Measurements from ENCODE around the gene ZNRD2. TPM values are rescaled to one million over a fixed set of nuclear protein-coding genes. Genes with fewer than 3 reads are reported as not detected.
A peak's percentile ranks its signal among the peaks of the same experiment; 100 is the strongest.

The ZNRD2 gene
- total RNA-seq, 1 experiment from 2014 or later = 66.8 TPM

DNA sequence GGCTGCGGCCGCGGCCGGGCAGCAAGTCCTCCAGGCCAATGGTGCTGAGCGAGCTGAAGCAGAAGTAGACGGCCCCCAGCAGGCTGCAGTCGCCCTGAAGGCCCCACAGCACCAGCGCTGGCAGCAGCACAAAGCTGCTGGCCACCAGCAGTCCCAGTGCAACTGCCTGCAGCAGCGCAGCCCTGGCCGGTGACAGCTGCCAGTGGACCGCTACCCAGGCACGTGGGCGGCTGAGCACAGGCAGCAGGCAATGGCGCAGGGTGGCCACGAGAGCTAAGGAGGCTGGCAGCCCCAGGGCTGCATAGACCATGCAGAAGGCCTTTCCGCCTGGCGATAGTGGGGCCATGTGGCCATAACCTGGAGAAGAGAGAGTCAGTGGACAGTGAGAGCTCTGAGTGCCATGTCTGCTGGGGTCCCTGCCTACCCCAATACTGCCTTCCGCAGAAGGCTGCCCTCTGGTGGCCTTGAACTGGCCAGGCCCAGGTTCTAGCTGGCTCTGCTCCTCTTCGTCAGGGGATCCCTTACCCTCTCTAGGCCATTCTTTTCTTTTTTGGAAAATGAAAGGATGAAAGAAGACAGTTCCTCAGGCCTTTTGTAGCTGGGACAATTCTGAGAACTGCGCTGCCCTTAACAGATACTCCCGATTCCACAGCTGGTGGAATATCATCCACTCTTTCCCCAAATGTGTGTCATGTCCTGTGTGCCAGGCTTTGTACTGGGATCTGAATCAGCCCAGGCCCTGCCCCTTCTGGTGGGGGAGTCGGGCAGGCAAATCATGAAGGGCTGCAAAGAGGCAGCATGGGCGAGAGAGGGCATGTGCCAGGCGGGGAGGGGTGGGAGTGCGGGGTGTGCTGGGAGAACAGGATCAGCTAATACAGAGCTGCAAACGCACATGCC, 23.5 kb downstream of the ZNRD2 start:
- Histone ChIP-seq H3K4me2 (ENCODE audit: low read length) (no peak overlapping the region), H3K79me2 (ENCODE audit: insufficient read depth, low read length) (no peaks in the 10 kb centered on the region), H3K4me3 (replicated peaks in 1 of 2; ENCODE audit: low read depth in 1 of 2, low read length in 2 of 2) (no peak overlapping the region), H4K20me1 (ENCODE audit: insufficient read depth) (no peaks in the 10 kb centered on the region), H3K27ac (ENCODE audit: low read depth, low read length) (peak overlapping the region; percentile 26; the same call in 1 of the 2 replicates), H2AFZ (ENCODE audit: low read depth, low read length, poor library complexity, severe bottlenecking) (no peak overlapping the region), H3K27me3 (ENCODE audit: insufficient read depth, low read length) (no peaks in the 10 kb centered on the region), H3K9ac (ENCODE audit: low read length) (no peak overlapping the region), H3K36me3 (ENCODE audit: control insufficient read depth in 1 of 2, insufficient read depth in 2 of 2, low read length in 2 of 2) (peaks cover 0 to 6% of the 10 kb centered on the region in 2 experiments; a peak in 1 of 4 replicates), H3K9me3 (ENCODE audit: control insufficient read depth in 1 of 2, insufficient read depth in 1 of 2, low read depth in 1 of 2, low read length in 2 of 2) (no peaks in the 10 kb centered on the region), H3K9me2 (ENCODE audit: insufficient read depth) (no peaks in the 10 kb centered on the region), H3K4me1 (ENCODE audit: control insufficient read depth in 1 of 2, insufficient read depth in 2 of 2, low read length in 2 of 2) (peaks cover 12 to 20% of the 10 kb centered on the region in 2 experiments)
- ChIA-PET RAD21 (ENCODE audit: low non-redundant PET in 1 of 2, low total read pairs in 2 of 2, uncharacterized antibody in 2 of 2, unreplicated experiment in 2 of 2) (interaction anchor here (0.7 to 1.0 kb wide), 2 partner anchors 53 kb away, joined by 3 to 5 read pairs; no protein-coding TSS in a partner anchor), POLR2A (interaction anchor here (0.8 to 1.7 kb wide), 4 partner anchors 19 to 58 kb away, joined by 3 to 5 read pairs (median 4); partner anchors contain the start of gene PCNX3), CTCF (interaction anchor here (0.6 to 3.5 kb wide), 15 partner anchors 8 to 69 kb away, joined by 3 to 28 read pairs (median 5); partner anchors contain the start of genes EHBP1L1, FAM89B, PCNX3 and RELA)
- BruUV-seq (replicated peaks) = no TSS peak
- intact Hi-C loops (cut with micrococcal nuclease) = no loop called here
- ATAC-seq = peak; percentile 72
- TF ChIP-seq ELF1 (IDR thresholded peaks at IDR 0.05; ENCODE audit: borderline replicate concordance, low read depth) = no peak
- TF ChIP-seq, protein P1, sequence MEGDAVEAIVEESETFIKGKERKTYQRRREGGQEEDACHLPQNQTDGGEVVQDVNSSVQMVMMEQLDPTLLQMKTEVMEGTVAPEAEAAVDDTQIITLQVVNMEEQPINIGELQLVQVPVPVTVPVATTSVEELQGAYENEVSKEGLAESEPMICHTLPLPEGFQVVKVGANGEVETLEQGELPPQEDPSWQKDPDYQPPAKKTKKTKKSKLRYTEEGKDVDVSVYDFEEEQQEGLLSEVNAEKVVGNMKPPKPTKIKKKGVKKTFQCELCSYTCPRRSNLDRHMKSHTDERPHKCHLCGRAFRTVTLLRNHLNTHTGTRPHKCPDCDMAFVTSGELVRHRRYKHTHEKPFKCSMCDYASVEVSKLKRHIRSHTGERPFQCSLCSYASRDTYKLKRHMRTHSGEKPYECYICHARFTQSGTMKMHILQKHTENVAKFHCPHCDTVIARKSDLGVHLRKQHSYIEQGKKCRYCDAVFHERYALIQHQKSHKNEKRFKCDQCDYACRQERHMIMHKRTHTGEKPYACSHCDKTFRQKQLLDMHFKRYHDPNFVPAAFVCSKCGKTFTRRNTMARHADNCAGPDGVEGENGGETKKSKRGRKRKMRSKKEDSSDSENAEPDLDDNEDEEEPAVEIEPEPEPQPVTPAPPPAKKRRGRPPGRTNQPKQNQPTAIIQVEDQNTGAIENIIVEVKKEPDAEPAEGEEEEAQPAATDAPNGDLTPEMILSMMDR (IDR thresholded peaks at IDR 0.05 in 2 of 3, conservative IDR thresholded peaks at IDR 0.05 in 1 of 3; ENCODE audit: borderline replicate concordance in 1 of 3, insufficient read depth in 1 of 3, low read depth in 2 of 3, low read length in 2 of 3) = peak; percentile 52 to 86 (median 83); a peak in 5 of 6 replicates
- TF ChIP-seq RAD21 (IDR thresholded peaks at IDR 0.05; ENCODE audit: low read depth) = peak; percentile 53
- no peak for DNase-seq (ENCODE audit: low read depth, low spot score)

DNA sequence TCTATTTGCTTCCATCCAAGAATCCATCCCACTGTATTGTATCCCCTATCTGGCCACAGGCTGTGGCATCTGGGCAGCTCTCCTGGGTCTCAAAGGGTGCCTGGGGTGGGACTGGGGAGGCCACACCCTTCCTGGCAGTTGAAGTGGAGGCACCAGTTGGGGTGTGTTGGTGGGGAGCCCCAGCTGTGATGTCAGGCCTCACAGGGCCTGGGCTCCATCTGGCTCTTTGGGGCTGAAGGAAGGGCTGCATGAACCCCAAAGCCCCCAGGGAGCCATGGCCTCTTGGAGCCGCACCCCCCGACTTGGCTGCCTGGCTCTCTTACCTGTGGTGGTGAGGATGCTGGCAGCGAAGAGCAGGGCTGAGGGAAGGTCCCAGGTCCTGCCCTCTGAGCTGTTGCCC, 24.9 kb downstream of the ZNRD2 start:
- peak overlapping the region; percentile 36; the same call in 1 of the 2 replicates for H3K4me2 ChIP-seq (ENCODE audit: low read length)
- no peak overlapping the region; the same call in 1 of the 2 replicates for H3K27ac ChIP-seq (ENCODE audit: low read depth, low read length)
- ChIA-PET RAD21 (ENCODE audit: low non-redundant PET in 1 of 2, low total read pairs in 2 of 2, uncharacterized antibody in 2 of 2, unreplicated experiment in 2 of 2) (no interaction called here), POLR2A (interaction anchor here (1.6 to 1.7 kb wide), 2 partner anchors 20 to 54 kb away, joined by 4 to 5 read pairs; partner anchors contain the start of gene PCNX3), CTCF (interaction anchor here (2.8 to 3.5 kb wide), 2 partner anchors 23 to 54 kb away, joined by 15 to 28 read pairs; partner anchors contain the start of gene FAM89B)
- intact Hi-C loops (cut with micrococcal nuclease) = no loop called here
- no peak overlapping the region for H3K9ac ChIP-seq (ENCODE audit: low read length)
- H3K9me2 ChIP-seq (ENCODE audit: insufficient read depth) = no peaks in the 10 kb centered on the region
- no peaks in the 10 kb centered on the region for H3K79me2 ChIP-seq (ENCODE audit: insufficient read depth, low read length)
- BruUV-seq (replicated peaks) = no TSS peak
- no peaks in the 10 kb centered on the region for H4K20me1 ChIP-seq (ENCODE audit: insufficient read depth)
- H3K36me3 ChIP-seq (ENCODE audit: control insufficient read depth in 1 of 2, insufficient read depth in 2 of 2, low read length in 2 of 2) = peaks cover 0 to 6% of the 10 kb centered on the region in 2 experiments; a peak in 1 of 4 replicates
- peaks cover 12 to 19% of the 10 kb centered on the region in 2 experiments for H3K4me1 ChIP-seq (ENCODE audit: control insufficient read depth in 1 of 2, insufficient read depth in 2 of 2, low read length in 2 of 2)
- TF ChIP-seq JUND (IDR thresholded peaks at IDR 0.05) (no peak), FOSL1 (IDR thresholded peaks at IDR 0.05; ENCODE audit: low read depth) (no peak), CEBPB (IDR thresholded peaks at IDR 0.05; ENCODE audit: low read depth) (no peak), ZFX (IDR thresholded peaks at IDR 0.05) (no peak), RAD21 (IDR thresholded peaks at IDR 0.05; ENCODE audit: low read depth) (no peak), SP1 (IDR thresholded peaks at IDR 0.05; ENCODE audit: low read depth) (no peak)
- no peak overlapping the region for H2AFZ ChIP-seq (ENCODE audit: low read depth, low read length, poor library complexity, severe bottlenecking)
- DNase-seq (ENCODE audit: low read depth, low spot score) (no peak), ATAC-seq (no peak)
- H3K9me3 ChIP-seq (ENCODE audit: control insufficient read depth in 1 of 2, insufficient read depth in 1 of 2, low read depth in 1 of 2, low read length in 2 of 2) = no peaks in the 10 kb centered on the region
- no peak overlapping the region for H3K4me3 ChIP-seq (replicated peaks in 1 of 2; ENCODE audit: low read depth in 1 of 2, low read length in 2 of 2)
- no peaks in the 10 kb centered on the region for H3K27me3 ChIP-seq (ENCODE audit: insufficient read depth, low read length)
